ENCODE results near the gene SLC12A6. TPM values are rescaled to one million over a fixed set of nuclear protein-coding genes. Genes with fewer than 3 reads are reported as not detected.
A peak's percentile ranks its signal among the peaks of the same experiment; 100 is the strongest.

The SLC12A6 gene
- total RNA-seq, 4 donors from 2014 or later, result 32.6 to 47.8 (median 42.1) TPM

DNA sequence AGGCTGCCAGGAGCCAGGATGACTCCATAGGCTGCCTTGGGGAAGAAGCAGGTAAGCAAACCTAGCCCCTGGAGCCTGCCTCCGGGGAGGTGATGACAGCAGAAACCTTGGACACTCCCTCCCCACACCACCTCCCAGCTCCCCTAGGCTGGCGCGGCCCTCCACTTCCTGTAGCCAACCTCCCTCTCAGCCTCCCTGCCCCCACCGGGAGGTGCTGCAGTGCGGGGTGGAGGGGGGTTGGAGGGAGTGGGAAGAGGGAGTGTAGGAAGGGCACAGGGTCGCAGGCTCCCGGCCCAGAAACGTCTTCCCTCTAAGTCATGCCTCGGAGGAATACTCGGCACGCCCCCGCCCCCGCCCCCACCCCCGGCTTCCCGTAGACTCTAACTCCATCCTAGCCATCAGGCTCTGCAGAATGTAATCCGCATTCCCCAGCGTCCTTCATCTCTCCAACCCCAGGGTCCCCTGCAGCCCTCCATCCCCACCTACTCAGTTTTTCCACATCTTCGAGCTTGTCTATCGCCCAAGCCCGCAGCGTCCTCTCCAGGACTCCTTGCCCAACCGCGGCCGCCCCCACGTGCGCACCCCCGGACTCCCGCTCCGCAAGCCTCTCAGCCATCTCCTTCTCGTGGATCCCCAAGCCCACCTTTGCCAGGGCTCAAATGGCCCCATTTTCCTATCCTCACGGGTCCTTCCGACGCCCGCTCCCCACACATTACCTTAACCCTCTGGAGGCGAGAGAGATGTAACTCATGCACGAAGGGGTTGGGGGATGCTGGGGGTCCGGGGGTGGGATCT is 28.9 kb upstream of the SLC12A6 start:
- H3K4me1 ChIP-seq, result peaks cover 8 to 13% of the 10 kb centered on the region in 2 donors
- DNase-seq, result peak; percentile 67 to 71
- H3K9me3 ChIP-seq, result no peaks in the 10 kb centered on the region
- peak overlapping the region in 1 of 3 donors; percentile 95 for H3K27ac ChIP-seq
- WGBS, 2 donors, result 1 to 2% methylated on average over 36 to 37 of the region's 37 CpGs
- H3K27me3 ChIP-seq, result no peaks in the 10 kb centered on the region
- H3K4me3 ChIP-seq (replicated peaks in 1 of 3), result peak overlapping the region; percentile 11 to 99 (median 55)
- intact Hi-C loops (cut with DNase I), result loop anchor here (5.0 to 10.0 kb wide), 3 partner anchors 52 to 262 kb away; partner anchors contain the start of genes EMC7, GOLGA8B and PGBD4
- H3K36me3 ChIP-seq, result no peaks in the 10 kb centered on the region
- no peak for TF ChIP-seq POLR2A (IDR thresholded peaks at IDR 0.05)
- no peak for TF ChIP-seq CTCF (IDR thresholded peaks at IDR 0.05)

DNA sequence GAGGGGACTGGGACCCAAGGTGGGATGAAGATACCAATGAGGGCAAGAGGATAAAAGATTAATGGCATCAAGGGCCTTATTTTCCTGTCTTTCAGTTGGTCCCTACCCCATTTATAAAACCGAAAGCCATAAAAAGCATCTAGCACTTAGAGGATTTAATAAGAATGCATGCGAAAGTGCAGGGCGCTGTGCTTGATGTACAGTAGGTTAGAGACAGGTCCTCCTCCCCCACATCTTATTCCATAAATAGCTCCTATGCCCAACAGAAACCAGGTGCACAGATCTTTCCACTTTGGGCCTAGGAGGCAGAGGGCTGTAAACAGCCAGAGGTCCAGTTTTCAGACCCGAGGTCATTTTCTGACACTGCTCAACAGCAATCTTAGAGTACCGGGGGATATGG is 28.3 kb upstream of the SLC12A6 start:
- peak overlapping the region in 1 of 3 donors; percentile 36 for H3K27ac ChIP-seq
- no peak for TF ChIP-seq POLR2A (IDR thresholded peaks at IDR 0.05)
- no peak for TF ChIP-seq CTCF (IDR thresholded peaks at IDR 0.05)
- intact Hi-C loops (cut with DNase I), result loop anchor here (5.0 to 10.0 kb wide), 3 partner anchors 51 to 261 kb away; partner anchors contain the start of genes EMC7, GOLGA8B and PGBD4
- DNase-seq, result no peak
- H3K36me3 ChIP-seq, result no peaks in the 10 kb centered on the region
- WGBS, 2 donors, result 43 to 50% methylated on average over 5 of the region's 5 CpGs
- peak overlapping the region in 2 of 3 donors; percentile 11 to 99 for H3K4me3 ChIP-seq (replicated peaks in 1 of 3)
- no peaks in the 10 kb centered on the region for H3K9me3 ChIP-seq
- no peaks in the 10 kb centered on the region for H3K27me3 ChIP-seq
- H3K4me1 ChIP-seq, result peaks cover 8 to 13% of the 10 kb centered on the region in 2 donors

- WGBS, 2 donors, result 83 to 84% methylated on average over 15 to 16 of the region's 16 CpGs
- H3K36me3 ChIP-seq, result no peaks in the 10 kb centered on the region
- TF ChIP-seq POLR2A (IDR thresholded peaks at IDR 0.05) (no peak), CTCF (IDR thresholded peaks at IDR 0.05) (no peak)
Measured at GRCh38 chr15:34365091-34365825, 27.7 kb upstream of the SLC12A6 start.

GRCh38 chr15:34364041-34364440 is 26.5 kb upstream of the SLC12A6 start:
- no peaks in the 10 kb centered on the region for H3K9me3 ChIP-seq
- no peaks in the 10 kb centered on the region for H3K36me3 ChIP-seq
- no peak for DNase-seq
- no peak overlapping the region for H3K27ac ChIP-seq
- H3K4me1 ChIP-seq, result peaks cover 8 to 13% of the 10 kb centered on the region in 2 donors
- no peaks in the 10 kb centered on the region for H3K27me3 ChIP-seq
- intact Hi-C loops (cut with DNase I), result loop anchor here (5.0 to 10.0 kb wide), 3 partner anchors 49 to 259 kb away; partner anchors contain the start of genes EMC7 and PGBD4
- no peak overlapping the region for H3K4me3 ChIP-seq (replicated peaks in 1 of 3)
- WGBS, 2 donors, result 92 to 93% methylated on average over 8 of the region's 8 CpGs
- TF ChIP-seq POLR2A (IDR thresholded peaks at IDR 0.05) (no peak), CTCF (IDR thresholded peaks at IDR 0.05) (no peak)

More at GRCh38 chr15:34365091-34365825, 27.7 kb upstream of the SLC12A6 start:
- no peak for DNase-seq
- Histone ChIP-seq H3K27ac (no peak overlapping the region), H3K4me3 (replicated peaks in 1 of 3) (no peak overlapping the region), H3K4me1 (peaks cover 8 to 13% of the 10 kb centered on the region in 2 donors), H3K27me3 (no peaks in the 10 kb centered on the region), H3K9me3 (no peaks in the 10 kb centered on the region)
- intact Hi-C loops (cut with DNase I), result loop anchor here (5.0 to 10.0 kb wide), 3 partner anchors 50 to 260 kb away; partner anchors contain the start of genes EMC7, GOLGA8B and PGBD4
